Liver (tissue), 9 donors: ENCODE measurements around the gene GAD2. TPM values are rescaled to one million over a fixed set of nuclear protein-coding genes. Genes with fewer than 3 reads are reported as not detected.

Source experiments
- DNase-seq: peaks from one replicate; pipeline ENCODE4 v3.0.0-alpha.2; 2017; ENCODE audit warnings: low spot score
- H3K27ac ChIP-seq, 2 donors: one replicate each; pipeline ENCODE4 v1.7.0; 2013; ENCODE audit warnings: inconsistent platforms in 2 of 2, low read length in 2 of 2, control low read depth in 1 of 2, low read depth in 1 of 2, mild to moderate bottlenecking in 1 of 2
- H3K27me3 ChIP-seq, 4 donors: one replicate each; pipeline versions ENCODE4 v1.6.1 to v1.7.0; 2013; ENCODE audit warnings: low read length in 3 of 4, inconsistent platforms in 1 of 4, mild to moderate bottlenecking in 1 of 4, moderate library complexity in 1 of 4; ENCODE audit not compliant: control insufficient read depth in 4 of 4, insufficient read depth in 4 of 4
- H3K36me3 ChIP-seq, 4 donors: one replicate each; pipeline versions ENCODE4 v1.6.1 to v1.7.0; 2013; ENCODE audit warnings: low read length in 3 of 4, mild to moderate bottlenecking in 3 of 4, low read depth in 1 of 4, moderate library complexity in 1 of 4; ENCODE audit not compliant: control insufficient read depth in 4 of 4, insufficient read depth in 3 of 4
- H3K4me1 ChIP-seq, 4 donors: one replicate each; pipeline versions ENCODE4 v1.6.1 to v1.7.0; 2013; ENCODE audit warnings: low read length in 3 of 4, mild to moderate bottlenecking in 3 of 4, moderate library complexity in 1 of 4; ENCODE audit not compliant: control insufficient read depth in 4 of 4, insufficient read depth in 4 of 4
- H3K4me3 ChIP-seq, 3 donors: one replicate each; pipeline versions ENCODE4 v1.6.1 to v1.7.0; 2013; ENCODE audit warnings: low read length in 3 of 3, control low read depth in 1 of 3, low read depth in 1 of 3, mild to moderate bottlenecking in 1 of 3
- H3K9ac ChIP-seq, 2 donors: one replicate each; pipeline ENCODE4 v1.7.0; 2013; ENCODE audit warnings: low read length in 2 of 2, mild to moderate bottlenecking in 2 of 2, moderate library complexity in 2 of 2, control low read depth in 1 of 2, low read depth in 1 of 2
- H3K9me3 ChIP-seq, 4 donors: one replicate each; pipeline versions ENCODE4 v1.6.1 to v1.7.0; 2013; ENCODE audit warnings: low read length in 3 of 4; ENCODE audit not compliant: control insufficient read depth in 4 of 4
- EGR1 ChIP-seq, 2 donors: IDR thresholded peaks; 2 replicates each; pipeline ENCODE4 v1.6.1; 2016 to 2018; ENCODE audit warnings: antibody characterized with exemption in 2 of 2, low read depth in 2 of 2
- FOXA1 ChIP-seq: IDR thresholded peaks from 2 replicates; pipeline ENCODE4 v1.6.1; 2016; ENCODE audit warnings: antibody characterized with exemption
- FOXA2 ChIP-seq: IDR thresholded peaks from 2 replicates; pipeline ENCODE4 v1.6.1; 2016; ENCODE audit warnings: antibody characterized with exemption
- GABPA ChIP-seq, 2 donors: IDR thresholded peaks in 1 of 2; conservative IDR thresholded peaks in 1 of 2; 2 replicates each; pipeline ENCODE4 v1.6.1; 2016; ENCODE audit warnings: antibody characterized with exemption in 2 of 2, mild to moderate bottlenecking in 1 of 2, moderate library complexity in 1 of 2
- HNF4A ChIP-seq, 2 donors: conservative IDR thresholded peaks; 2 replicates each; pipeline ENCODE4 v1.6.1; 2016; ENCODE audit warnings: antibody characterized with exemption in 2 of 2, mild to moderate bottlenecking in 2 of 2
- HNF4G ChIP-seq: IDR thresholded peaks from 2 replicates; pipeline ENCODE4 v1.6.1; 2016; ENCODE audit warnings: antibody characterized with exemption
- JUND ChIP-seq, 2 donors: IDR thresholded peaks; 2 replicates each; pipeline ENCODE4 v1.6.1; 2016; ENCODE audit warnings: antibody characterized with exemption in 2 of 2
- MAX ChIP-seq: IDR thresholded peaks from 2 replicates; pipeline ENCODE4 v1.6.1; 2016; ENCODE audit warnings: antibody characterized with exemption
- NR2F2 ChIP-seq: IDR thresholded peaks from 2 replicates; pipeline ENCODE4 v1.6.1; 2016; ENCODE audit warnings: antibody characterized with exemption
- RAD21 ChIP-seq, 2 donors: IDR thresholded peaks; 2 replicates each; pipeline ENCODE4 v1.6.1; 2016; ENCODE audit warnings: antibody characterized with exemption in 2 of 2, mild to moderate bottlenecking in 2 of 2
- REST ChIP-seq: IDR thresholded peaks from 2 replicates; pipeline ENCODE4 v1.6.1; 2016; ENCODE audit warnings: antibody characterized with exemption, mild to moderate bottlenecking
- RXRA ChIP-seq, 2 donors: IDR thresholded peaks; 2 replicates each; pipeline ENCODE4 v1.6.1; 2017 to 2018; ENCODE audit warnings: antibody characterized with exemption in 2 of 2, mild to moderate bottlenecking in 1 of 2
- SP1 ChIP-seq: IDR thresholded peaks from 2 replicates; pipeline ENCODE4 v1.6.1; 2018; ENCODE audit warnings: antibody characterized with exemption, mild to moderate bottlenecking
- TAF1 ChIP-seq: conservative IDR thresholded peaks from 2 replicates; pipeline ENCODE4 v1.6.1; 2016; ENCODE audit warnings: antibody characterized with exemption, mild to moderate bottlenecking
- YY1 ChIP-seq: IDR thresholded peaks from 2 replicates; pipeline ENCODE4 v1.6.1; 2016; ENCODE audit warnings: antibody characterized with exemption, mild to moderate bottlenecking
- WGBS: extraction: QIAGEN DNeasy Blood & Tissue Kit; methylation state at CpG from one replicate; pipeline ENCODE4 v1.1.7; 2013; 5-methylcytosine and 5-hydroxymethylcytosine counted together
- polyA plus RNA-seq, 2 donors: library from polyadenylated mRNA; stranded (reverse) in 1 of 2; unstranded in 1 of 2; fragments of 200-250 nt in 1 of 2; fragments of >200 nt in 1 of 2; fragmentation: Nextera tagmentation in 1 of 2; extraction: Ambion mirVana in 1 of 2; gene quantifications; one replicate each; pipeline versions ENCODE4 v1.2.1 to v1.2.3, GENCODE V29; 2013 to 2015
- total RNA-seq, 2 donors: library from RNA; depleted of rRNA; stranded (reverse); fragments of >200 nt; gene quantifications; one replicate each; pipeline ENCODE4 v1.2.3, GENCODE V29; 2014
- TF ChIP-seq, protein P1 (sequence below): IDR thresholded peaks from 2 replicates; pipeline ENCODE4 v1.6.1; 2016; ENCODE audit warnings: antibody characterized with exemption
- TF ChIP-seq, protein P2 (sequence below): fragments of 150-350 bp; IDR thresholded peaks from 2 replicates; pipeline ENCODE4 v1.5.1; 2017; ENCODE audit warnings: improper control_type of control experiment, low read depth, low read length; ENCODE audit not compliant: missing input control
- TF ChIP-seq, protein P3 (sequence below): IDR thresholded peaks from 2 replicates; pipeline ENCODE4 v1.6.1; 2016; ENCODE audit warnings: antibody characterized with exemption
- donor health status: healthy.
- donor health status: healthy.
- donor health status: healthy.
- donor health status: healthy.
- donor health status: healthy.

Gene GAD2
- total and polyA plus RNA-seq, 4 donors, result not detected

DNA sequence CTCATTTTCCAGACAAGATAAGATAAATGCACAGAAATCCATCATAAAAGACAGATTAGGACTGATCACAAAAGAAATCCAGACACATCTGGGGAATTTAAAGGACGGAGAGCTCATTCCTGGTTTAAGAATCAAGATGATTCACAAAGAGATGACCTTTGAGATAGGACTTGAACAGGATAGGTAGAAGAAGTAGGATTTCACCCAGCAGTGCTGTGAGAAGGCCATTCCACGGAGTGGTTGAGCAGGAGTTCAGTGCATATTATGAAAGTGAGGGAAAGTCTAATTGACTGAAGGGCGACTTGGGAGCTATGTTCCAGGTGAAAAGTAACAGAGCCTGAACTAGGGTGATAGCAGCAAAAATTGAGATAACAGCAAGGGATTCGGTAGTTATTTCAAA is 73.7 kb downstream of the GAD2 start:
- Histone ChIP-seq H3K27ac (no peak overlapping the region), H3K36me3 (no peaks in the 10 kb centered on the region), H3K9me3 (peaks cover 0 to 3% (median 0%) of the 10 kb centered on the region in 4 donors), H3K4me3 (no peak overlapping the region), H3K9ac (no peak overlapping the region), H3K4me1 (no peaks in the 10 kb centered on the region), H3K27me3 (no peaks in the 10 kb centered on the region)
- no peak for DNase-seq
- TF ChIP-seq FOXA1, result no peak
- TF ChIP-seq RAD21 (IDR thresholded peaks at IDR 0.05), result no peak
- TF ChIP-seq NR2F2, result no peak
- TF ChIP-seq FOXA2, result no peak
- TF ChIP-seq, protein P1, sequence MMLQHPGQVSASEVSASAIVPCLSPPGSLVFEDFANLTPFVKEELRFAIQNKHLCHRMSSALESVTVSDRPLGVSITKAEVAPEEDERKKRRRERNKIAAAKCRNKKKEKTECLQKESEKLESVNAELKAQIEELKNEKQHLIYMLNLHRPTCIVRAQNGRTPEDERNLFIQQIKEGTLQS, result no peak
- no peak for TF ChIP-seq EGR1 (IDR thresholded peaks at IDR 0.05; ENCODE audit: low read depth in 2 of 2)
- TF ChIP-seq, protein P2, sequence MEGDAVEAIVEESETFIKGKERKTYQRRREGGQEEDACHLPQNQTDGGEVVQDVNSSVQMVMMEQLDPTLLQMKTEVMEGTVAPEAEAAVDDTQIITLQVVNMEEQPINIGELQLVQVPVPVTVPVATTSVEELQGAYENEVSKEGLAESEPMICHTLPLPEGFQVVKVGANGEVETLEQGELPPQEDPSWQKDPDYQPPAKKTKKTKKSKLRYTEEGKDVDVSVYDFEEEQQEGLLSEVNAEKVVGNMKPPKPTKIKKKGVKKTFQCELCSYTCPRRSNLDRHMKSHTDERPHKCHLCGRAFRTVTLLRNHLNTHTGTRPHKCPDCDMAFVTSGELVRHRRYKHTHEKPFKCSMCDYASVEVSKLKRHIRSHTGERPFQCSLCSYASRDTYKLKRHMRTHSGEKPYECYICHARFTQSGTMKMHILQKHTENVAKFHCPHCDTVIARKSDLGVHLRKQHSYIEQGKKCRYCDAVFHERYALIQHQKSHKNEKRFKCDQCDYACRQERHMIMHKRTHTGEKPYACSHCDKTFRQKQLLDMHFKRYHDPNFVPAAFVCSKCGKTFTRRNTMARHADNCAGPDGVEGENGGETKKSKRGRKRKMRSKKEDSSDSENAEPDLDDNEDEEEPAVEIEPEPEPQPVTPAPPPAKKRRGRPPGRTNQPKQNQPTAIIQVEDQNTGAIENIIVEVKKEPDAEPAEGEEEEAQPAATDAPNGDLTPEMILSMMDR, result no peak
- no peak for TF ChIP-seq YY1
- TF ChIP-seq RXRA (IDR thresholded peaks at IDR 0.05), result no peak
- no peak for TF ChIP-seq SP1
- no peak for TF ChIP-seq HNF4G
- no peak for TF ChIP-seq GABPA (IDR thresholded peaks at IDR 0.05 in 1 of 2, conservative IDR thresholded peaks at IDR 0.05 in 1 of 2)
- no peak for TF ChIP-seq JUND (IDR thresholded peaks at IDR 0.05)
- no peak for TF ChIP-seq HNF4A (conservative IDR thresholded peaks at IDR 0.05)
- TF ChIP-seq, protein P3, sequence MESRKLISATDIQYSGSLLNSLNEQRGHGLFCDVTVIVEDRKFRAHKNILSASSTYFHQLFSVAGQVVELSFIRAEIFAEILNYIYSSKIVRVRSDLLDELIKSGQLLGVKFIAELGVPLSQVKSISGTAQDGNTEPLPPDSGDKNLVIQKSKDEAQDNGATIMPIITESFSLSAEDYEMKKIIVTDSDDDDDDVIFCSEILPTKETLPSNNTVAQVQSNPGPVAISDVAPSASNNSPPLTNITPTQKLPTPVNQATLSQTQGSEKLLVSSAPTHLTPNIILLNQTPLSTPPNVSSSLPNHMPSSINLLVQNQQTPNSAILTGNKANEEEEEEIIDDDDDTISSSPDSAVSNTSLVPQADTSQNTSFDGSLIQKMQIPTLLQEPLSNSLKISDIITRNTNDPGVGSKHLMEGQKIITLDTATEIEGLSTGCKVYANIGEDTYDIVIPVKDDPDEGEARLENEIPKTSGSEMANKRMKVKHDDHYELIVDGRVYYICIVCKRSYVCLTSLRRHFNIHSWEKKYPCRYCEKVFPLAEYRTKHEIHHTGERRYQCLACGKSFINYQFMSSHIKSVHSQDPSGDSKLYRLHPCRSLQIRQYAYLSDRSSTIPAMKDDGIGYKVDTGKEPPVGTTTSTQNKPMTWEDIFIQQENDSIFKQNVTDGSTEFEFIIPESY, result no peak
- TF ChIP-seq REST, result no peak
- TF ChIP-seq TAF1, result no peak
- TF ChIP-seq MAX, result no peak
- 64% methylated on average over 4 of the region's 4 CpGs for WGBS
